Effector memory CD8-positive, alpha-beta T cell (primary cell): ENCODE measurements around the gene TIMM13.
"Not testable (repeated sequence)": the region's sequence is repeated elsewhere in the genome, so short reads cannot be mapped to it uniquely, and the experiment has no call there.

ENCODE experiments used
- ATAC-seq: fragments of 150-1000 bp; cut with Tn5 transposase; replicated peaks from 2 replicates; pipeline ENCODE4 v1.10.0; 2021; ENCODE audit warnings: mild to moderate bottlenecking, moderate library complexity
- DNase-seq, 3 experiments: peaks; one replicate each; pipeline ENCODE4 v3.0.0; 2021
- H3K27ac Mint-ChIP-seq, 2 donors: one replicate each; pipeline ENCODE4 v1.8.0; 2022; ENCODE audit warnings: mild to moderate bottlenecking in 2 of 2, mixed read lengths in 2 of 2, moderate library complexity in 2 of 2
- H3K27me3 Mint-ChIP-seq, 2 donors: one replicate each; pipeline ENCODE4 v1.8.0; 2022; ENCODE audit warnings: mixed read lengths in 2 of 2
- H3K36me3 Mint-ChIP-seq: one replicate; pipeline ENCODE4 v1.8.0; 2022; ENCODE audit warnings: mild to moderate bottlenecking, moderate library complexity, mixed read lengths; ENCODE audit not compliant: insufficient read depth
- H3K4me1 Mint-ChIP-seq, 2 donors: one replicate each; pipeline ENCODE4 v1.8.0; 2022; ENCODE audit warnings: low read depth in 2 of 2, mixed read lengths in 2 of 2
- H3K4me3 Mint-ChIP-seq, 2 donors: one replicate each; pipeline ENCODE4 v1.8.0; 2022; ENCODE audit warnings: mild to moderate bottlenecking in 2 of 2, mixed read lengths in 2 of 2, moderate library complexity in 2 of 2
- H3K9me3 Mint-ChIP-seq, 2 donors: one replicate each; pipeline ENCODE4 v1.8.0; 2022; ENCODE audit warnings: mixed read lengths in 2 of 2

TIMM13 gene

DNA sequence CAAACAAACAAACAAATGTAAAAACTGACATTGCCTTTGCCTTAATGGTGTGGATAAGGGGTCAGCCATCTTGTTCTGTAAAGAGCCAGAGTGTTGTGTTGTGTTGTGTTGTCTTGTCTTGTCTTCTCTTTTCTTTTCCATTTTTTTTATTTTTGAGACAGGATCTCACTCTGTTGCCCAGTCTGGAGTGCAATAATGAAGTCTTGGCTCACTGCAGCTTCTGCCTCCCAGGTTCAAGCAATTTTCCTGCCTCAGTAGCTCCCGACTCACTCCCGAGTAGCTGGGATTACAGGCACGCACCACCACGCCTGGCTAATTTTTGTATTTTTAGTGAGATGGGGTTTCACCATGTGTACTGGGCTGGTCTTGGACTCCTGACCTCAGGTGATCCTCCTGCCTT lies 27.8 kb downstream of the TIMM13 start:
- Mint-ChIP-seq H3K36me3 (peaks cover 2% of the 10 kb centered on the region), H3K9me3 (no peaks in the 10 kb centered on the region), H3K4me3 (no peak overlapping the region), H3K4me1 (no peaks in the 10 kb centered on the region), H3K27me3 (no peaks in the 10 kb centered on the region), H3K27ac (no peak overlapping the region)
- DNase-seq (no peak), ATAC-seq (no peak)

- DNase-seq (no peak), ATAC-seq (no peak)
- no peak overlapping the region for H3K27ac Mint-ChIP-seq
- peaks cover 2% of the 10 kb centered on the region for H3K36me3 Mint-ChIP-seq
- H3K4me3 Mint-ChIP-seq, result no peak overlapping the region
- H3K9me3 Mint-ChIP-seq, result no peaks in the 10 kb centered on the region
- H3K27me3 Mint-ChIP-seq, result peaks cover 0 to 3% of the 10 kb centered on the region in 2 donors
- H3K4me1 Mint-ChIP-seq, result no peaks in the 10 kb centered on the region
Observed at GRCh38 chr19:2398735-2399305, 28.6 kb downstream of the TIMM13 start.

DNA sequence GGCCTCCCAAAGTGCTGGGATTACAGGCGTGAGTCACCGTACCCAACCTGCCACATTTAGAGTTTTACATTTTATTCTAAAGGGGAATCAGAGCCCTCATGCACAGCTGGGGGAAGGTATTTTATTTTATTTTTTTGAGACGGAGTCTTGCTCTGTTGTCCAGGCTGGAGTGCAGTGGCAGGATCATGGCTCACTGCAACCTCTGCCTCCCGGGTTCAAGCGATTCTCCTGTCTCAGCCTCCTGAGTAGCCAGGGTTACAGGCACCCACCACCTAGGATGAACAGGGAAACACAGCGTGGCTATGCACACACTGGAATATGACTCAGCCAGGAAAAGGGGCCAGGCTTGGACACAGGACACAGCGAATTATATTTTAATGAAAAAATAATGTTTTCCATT lies 30.2 kb downstream of the TIMM13 start:
- H3K4me1 Mint-ChIP-seq, H3K27me3 Mint-ChIP-seq, H3K4me3 Mint-ChIP-seq, DNase-seq, H3K9me3 Mint-ChIP-seq, H3K36me3 Mint-ChIP-seq, ATAC-seq, H3K27ac Mint-ChIP-seq: not testable (repeated sequence)

DNA sequence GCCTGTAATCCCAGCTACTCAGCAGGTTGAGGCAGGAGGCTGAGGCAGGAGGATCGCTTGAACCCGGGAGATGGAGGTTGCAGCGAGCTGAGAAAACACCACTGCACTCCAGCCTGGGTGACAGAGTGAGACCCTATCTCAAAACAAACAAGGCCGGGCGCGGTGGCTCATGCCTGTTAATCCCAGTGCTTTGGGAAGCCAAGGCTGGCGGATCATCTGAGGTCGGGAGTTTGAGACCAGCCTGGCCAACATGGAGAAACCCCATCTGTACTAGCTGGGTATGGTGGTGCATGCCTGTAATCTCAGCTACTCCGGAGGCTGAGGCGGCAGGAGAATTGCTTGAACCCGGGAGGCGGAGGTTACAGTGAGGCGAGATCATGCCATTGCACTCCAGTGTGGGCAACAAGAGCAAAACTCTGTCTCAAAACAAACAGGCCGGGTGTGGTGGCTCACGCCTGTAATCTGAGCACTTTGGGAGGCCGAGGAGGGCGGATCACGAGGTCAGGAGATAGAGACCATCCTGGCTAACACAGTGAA lies 32.0 kb downstream of the TIMM13 start:
- H3K36me3 Mint-ChIP-seq, DNase-seq, H3K4me3 Mint-ChIP-seq, H3K4me1 Mint-ChIP-seq, H3K9me3 Mint-ChIP-seq, ATAC-seq, H3K27me3 Mint-ChIP-seq: not testable (repeated sequence)
- peak overlapping the region in 1 of 2 donors; percentile 52 for H3K27ac Mint-ChIP-seq

DNA sequence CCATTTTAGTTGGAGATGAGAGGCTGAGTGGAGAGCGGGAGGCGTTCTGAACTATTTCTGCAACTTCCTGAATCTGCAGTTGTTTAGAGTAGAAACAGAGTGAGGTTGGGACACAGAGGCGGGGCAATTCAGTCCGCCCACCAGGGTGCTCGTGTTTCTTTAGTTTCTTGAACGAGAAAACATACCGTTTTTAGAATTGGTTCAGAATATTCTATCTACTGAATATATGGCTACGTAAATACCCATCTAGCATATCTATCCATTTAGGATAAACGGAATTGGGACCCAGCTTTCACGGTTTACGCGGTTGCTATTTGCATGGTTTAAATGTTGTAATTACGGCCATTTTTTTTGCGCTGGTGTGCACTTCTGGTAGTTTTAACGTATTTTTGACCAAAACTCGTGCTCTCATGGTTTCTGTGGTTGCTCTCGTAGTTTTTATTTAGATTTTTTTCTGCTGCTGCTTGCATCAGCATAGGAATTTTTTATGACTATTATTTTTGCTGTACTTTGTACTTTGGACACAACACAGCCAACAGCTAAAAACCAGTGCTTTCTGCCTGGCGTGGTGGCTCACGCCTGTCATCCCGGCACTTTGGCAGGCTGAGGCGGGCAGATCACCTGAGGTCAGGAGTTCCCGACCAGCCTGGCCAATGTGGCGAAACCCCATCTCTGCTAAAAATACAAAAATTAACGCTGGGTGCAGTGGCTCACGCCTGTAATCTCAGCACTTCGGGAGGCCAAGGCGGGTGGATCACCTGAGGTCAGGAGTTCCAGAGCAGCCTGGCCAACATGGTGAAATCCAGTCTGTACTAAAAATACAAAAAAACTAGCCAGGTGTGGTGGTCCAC lies 32.7 kb downstream of the TIMM13 start:
- H3K9me3 Mint-ChIP-seq, result no peaks in the 10 kb centered on the region
- peak; percentile 43 for ATAC-seq
- peaks cover 2% of the 10 kb centered on the region for H3K36me3 Mint-ChIP-seq
- H3K4me1 Mint-ChIP-seq, result peaks cover 3% of the 10 kb centered on the region in 2 donors
- peak overlapping the region; percentile 27 to 58 for H3K4me3 Mint-ChIP-seq
- H3K27me3 Mint-ChIP-seq, result peaks cover 7 to 13% of the 10 kb centered on the region in 2 donors
- no peak for DNase-seq
- H3K27ac Mint-ChIP-seq, result peak overlapping the region in 1 of 2 donors; percentile 52

DNA sequence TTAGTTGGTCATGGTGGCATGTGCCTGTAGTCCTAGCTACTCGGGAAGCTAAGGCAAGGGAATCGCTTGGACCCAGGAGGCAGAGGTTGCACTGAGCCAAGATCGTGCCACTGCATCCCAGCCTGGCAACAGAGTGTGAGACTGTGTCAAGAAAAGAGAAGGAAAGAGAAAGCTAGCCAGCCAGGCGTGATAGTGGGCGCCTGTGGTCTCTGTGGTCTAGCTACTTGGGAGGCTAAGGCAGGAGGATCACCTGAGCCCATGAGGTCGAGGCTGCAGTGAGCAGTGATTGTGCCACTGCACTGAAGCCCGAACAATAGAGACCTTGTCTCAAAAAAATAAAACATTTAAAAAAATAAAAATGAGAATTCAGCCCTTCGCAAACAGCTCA lies 33.3 kb downstream of the TIMM13 start:
- peaks cover 9 to 17% of the 10 kb centered on the region in 2 donors for H3K27me3 Mint-ChIP-seq
- H3K36me3 Mint-ChIP-seq, result peaks cover 2% of the 10 kb centered on the region
- H3K4me1 Mint-ChIP-seq, result peaks cover 3% of the 10 kb centered on the region in 2 donors
- no peak overlapping the region for H3K27ac Mint-ChIP-seq
- H3K9me3 Mint-ChIP-seq, result no peaks in the 10 kb centered on the region
- H3K4me3 Mint-ChIP-seq, result peak overlapping the region; percentile 0 to 58
- no peak for ATAC-seq
- no peak for DNase-seq

DNA sequence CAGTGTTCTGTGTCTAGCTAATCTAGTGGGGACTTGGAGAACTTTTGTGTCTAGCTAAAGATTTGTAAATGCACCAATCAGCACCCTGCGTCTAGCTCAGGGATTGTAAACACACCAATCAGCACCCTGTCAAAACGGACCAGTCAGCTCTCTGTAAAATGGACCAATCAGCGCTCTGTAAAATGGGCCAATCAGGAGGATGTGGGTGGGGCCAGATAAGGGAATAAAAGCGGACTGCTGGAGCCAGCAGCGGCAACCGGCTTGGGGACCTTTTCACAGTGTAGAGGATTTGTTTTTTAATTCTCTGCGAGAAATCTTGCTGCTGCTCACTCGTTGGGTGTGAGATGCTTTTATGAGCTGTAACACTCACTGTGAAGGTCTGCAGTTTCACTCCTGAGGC lies 34.5 kb downstream of the TIMM13 start:
- H3K27me3 Mint-ChIP-seq, result peaks cover 9 to 19% of the 10 kb centered on the region in 2 donors
- not testable (repeated sequence) for ATAC-seq, H3K27ac Mint-ChIP-seq, H3K4me1 Mint-ChIP-seq, H3K4me3 Mint-ChIP-seq, H3K36me3 Mint-ChIP-seq, DNase-seq, H3K9me3 Mint-ChIP-seq

- H3K27ac Mint-ChIP-seq, result peak overlapping the region in 1 of 2 donors; percentile 77
- H3K4me3 Mint-ChIP-seq, result no peak overlapping the region
- DNase-seq, result no peak
- ATAC-seq, result no peak
- no peaks in the 10 kb centered on the region for H3K9me3 Mint-ChIP-seq
- no peaks in the 10 kb centered on the region for H3K36me3 Mint-ChIP-seq
- peaks cover 9 to 23% of the 10 kb centered on the region in 2 donors for H3K27me3 Mint-ChIP-seq
- H3K4me1 Mint-ChIP-seq, result peaks cover 3% of the 10 kb centered on the region in 2 donors
Observed at GRCh38 chr19:2392366-2392765, 35.0 kb downstream of the TIMM13 start.

- no peak overlapping the region for H3K4me3 Mint-ChIP-seq
- H3K36me3 Mint-ChIP-seq, result no peaks in the 10 kb centered on the region
- peaks cover 9 to 23% of the 10 kb centered on the region in 2 donors for H3K27me3 Mint-ChIP-seq
- no peaks in the 10 kb centered on the region for H3K9me3 Mint-ChIP-seq
- peaks cover 3% of the 10 kb centered on the region in 2 donors for H3K4me1 Mint-ChIP-seq
- peak; percentile 29 to 40 (median 35) for DNase-seq
- H3K27ac Mint-ChIP-seq, result no peak overlapping the region
- peak; percentile 75 for ATAC-seq
Observed at GRCh38 chr19:2391118-2391725, 36.2 kb downstream of the TIMM13 start.

GRCh38 chr19:2389594-2389993 lies 37.8 kb downstream of the TIMM13 start:
- Mint-ChIP-seq H3K27me3 (peaks cover 9 to 23% of the 10 kb centered on the region in 2 donors), H3K4me1 (peaks cover 3% of the 10 kb centered on the region in 2 donors), H3K9me3 (no peaks in the 10 kb centered on the region), H3K27ac (no peak overlapping the region), H3K36me3 (no peaks in the 10 kb centered on the region), H3K4me3 (no peak overlapping the region)
- ATAC-seq (no peak), DNase-seq (no peak)

GRCh38 chr19:2387367-2388288 lies 39.8 kb downstream of the TIMM13 start:
- DNase-seq (no peak), ATAC-seq (no peak)
- Mint-ChIP-seq H3K4me1 (peaks cover 3% of the 10 kb centered on the region in 2 donors), H3K4me3 (no peak overlapping the region), H3K9me3 (no peaks in the 10 kb centered on the region), H3K27me3 (peaks cover 5 to 28% of the 10 kb centered on the region in 2 donors), H3K27ac (no peak overlapping the region), H3K36me3 (peaks cover 2% of the 10 kb centered on the region)

DNA sequence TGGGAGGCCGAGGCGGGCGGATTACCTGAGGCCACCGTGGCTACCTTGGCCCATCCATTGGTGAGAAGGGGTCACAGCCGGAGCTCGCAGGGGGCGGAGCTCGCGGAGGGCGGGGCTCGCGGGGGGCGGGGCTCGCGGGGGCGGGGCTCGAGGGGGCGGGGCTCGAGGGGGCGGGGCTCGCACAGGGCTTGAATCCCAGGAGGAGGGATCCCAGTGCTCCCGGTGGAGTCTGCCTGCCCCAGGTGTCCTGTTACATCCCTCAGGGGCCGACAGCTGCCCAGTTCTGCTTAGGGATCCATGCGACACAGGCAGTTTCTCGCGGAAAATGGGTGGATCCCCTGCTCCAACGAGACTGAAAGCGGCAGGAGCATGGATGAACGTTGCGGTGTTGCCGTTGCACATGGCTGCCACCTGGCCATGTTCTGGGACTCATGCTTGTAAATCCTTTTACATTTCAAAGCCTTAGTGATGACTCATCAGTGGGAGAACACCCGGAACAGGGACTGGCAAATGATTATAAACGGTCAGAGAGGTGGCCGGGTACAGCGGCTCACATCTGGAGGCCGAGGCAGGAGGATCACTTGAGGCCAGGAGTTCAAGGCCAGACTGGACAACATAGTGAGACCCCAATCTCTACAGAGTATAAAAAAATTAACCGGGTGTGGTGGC lies 42.2 kb downstream of the TIMM13 start:
- H3K4me3 Mint-ChIP-seq, result no peak overlapping the region
- no peak overlapping the region for H3K27ac Mint-ChIP-seq
- ATAC-seq (no peak), DNase-seq (no peak)
- peaks cover 10 to 35% of the 10 kb centered on the region in 2 donors for H3K27me3 Mint-ChIP-seq
- no peaks in the 10 kb centered on the region for H3K4me1 Mint-ChIP-seq
- H3K9me3 Mint-ChIP-seq, result peaks cover 0 to 2% of the 10 kb centered on the region in 2 donors
- H3K36me3 Mint-ChIP-seq, result peaks cover 2% of the 10 kb centered on the region
